Rectal smooth muscle tissue (tissue), 1 donor: ENCODE measurements around the gene VPS45.
"Not testable (repeated sequence)": the region's sequence is repeated elsewhere in the genome, so short reads cannot be mapped to it uniquely, and the experiment has no call there.

Experiments used
- H3K27ac ChIP-seq: one replicate; pipeline ENCODE4 v1.7.0; 2013; ENCODE audit warnings: low read depth, low read length, inconsistent platforms
- H3K27me3 ChIP-seq: one replicate; pipeline ENCODE4 v1.7.0; 2013; ENCODE audit warnings: low read length; ENCODE audit not compliant: control insufficient read depth, insufficient read depth
- H3K36me3 ChIP-seq: one replicate; pipeline ENCODE4 v1.7.0; 2013; ENCODE audit warnings: low read length; ENCODE audit not compliant: control insufficient read depth, insufficient read depth
- H3K4me1 ChIP-seq: one replicate; pipeline ENCODE4 v1.7.0; 2013; ENCODE audit warnings: low read length; ENCODE audit not compliant: control insufficient read depth, insufficient read depth
- H3K4me3 ChIP-seq: one replicate; pipeline ENCODE4 v1.7.0; 2013; ENCODE audit warnings: low read length
- H3K9ac ChIP-seq: one replicate; pipeline ENCODE4 v1.7.0; 2013; ENCODE audit warnings: low read length

VPS45 gene

DNA sequence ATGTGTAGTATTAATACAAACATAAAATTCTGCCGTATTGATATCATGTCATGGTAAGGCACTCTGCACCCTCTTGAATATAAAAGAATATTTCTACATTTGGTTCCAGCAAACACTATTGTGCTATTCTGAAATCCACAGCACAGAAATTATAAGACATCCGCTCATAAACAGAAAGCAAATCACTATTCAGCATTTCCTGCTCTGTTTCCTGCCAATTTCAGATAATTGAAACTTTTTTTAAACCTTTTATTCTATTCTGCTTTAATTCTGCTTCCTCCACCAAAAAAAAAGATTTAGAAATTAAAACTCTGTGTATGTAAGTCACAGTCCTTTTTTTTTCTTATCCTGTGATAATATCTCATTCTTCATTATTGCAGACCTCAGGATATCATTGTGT, 42.5 kb downstream of the VPS45 start:
- no peaks in the 10 kb centered on the region for H3K27me3 ChIP-seq
- no peaks in the 10 kb centered on the region for H3K4me1 ChIP-seq
- no peaks in the 10 kb centered on the region for H3K36me3 ChIP-seq
- H3K27ac ChIP-seq: no peak overlapping the region
- H3K4me3 ChIP-seq: no peak overlapping the region
- H3K9ac ChIP-seq: no peak overlapping the region

- no peaks in the 10 kb centered on the region for H3K27me3 ChIP-seq
- H3K4me1 ChIP-seq: no peaks in the 10 kb centered on the region
- H3K4me3 ChIP-seq: no peak overlapping the region
- H3K36me3 ChIP-seq: no peaks in the 10 kb centered on the region
- H3K27ac ChIP-seq: no peak overlapping the region
- H3K9ac ChIP-seq: no peak overlapping the region
Measured at GRCh38 chr1:150111670-150112069, 44.1 kb downstream of the VPS45 start.

DNA sequence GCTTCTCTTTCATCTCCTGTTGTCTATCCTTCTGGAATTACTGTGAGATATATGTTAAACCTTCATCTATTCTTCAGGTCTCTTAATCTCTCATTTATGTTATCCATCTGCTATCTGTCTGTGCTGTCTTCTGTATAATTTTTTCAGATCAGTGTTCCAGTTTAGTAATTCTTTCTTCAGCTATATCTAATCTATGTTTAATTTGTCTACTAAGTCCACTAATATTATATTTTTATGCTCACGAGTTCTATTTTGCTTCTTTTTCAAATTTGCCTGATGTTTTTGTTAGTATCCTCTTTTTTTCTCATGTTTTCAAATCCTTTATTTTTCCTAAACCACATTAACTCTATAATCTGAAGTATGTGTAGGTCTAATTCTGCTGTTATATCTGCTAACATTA, 47.5 kb downstream of the VPS45 start:
- Histone ChIP-seq H3K27ac (no peak overlapping the region), H3K4me3 (no peak overlapping the region), H3K4me1 (no peaks in the 10 kb centered on the region), H3K9ac (no peak overlapping the region), H3K27me3 (no peaks in the 10 kb centered on the region), H3K36me3 (no peaks in the 10 kb centered on the region)

- Histone ChIP-seq H3K4me3 (no peak overlapping the region), H3K36me3 (no peaks in the 10 kb centered on the region), H3K27ac (no peak overlapping the region), H3K27me3 (no peaks in the 10 kb centered on the region), H3K9ac (no peak overlapping the region), H3K4me1 (no peaks in the 10 kb centered on the region)
Measured at GRCh38 chr1:150118716-150119115, 51.1 kb downstream of the VPS45 start.

- Histone ChIP-seq H3K27me3 (no peaks in the 10 kb centered on the region), H3K27ac (no peak overlapping the region), H3K4me1 (no peaks in the 10 kb centered on the region), H3K9ac (no peak overlapping the region), H3K4me3 (no peak overlapping the region), H3K36me3 (no peaks in the 10 kb centered on the region)
Measured at GRCh38 chr1:150121236-150121862, 53.8 kb downstream of the VPS45 start.

GRCh38 chr1:150126811-150127210, 59.2 kb downstream of the VPS45 start:
- Histone ChIP-seq H3K9ac (no peak overlapping the region), H3K27ac (no peak overlapping the region), H3K36me3 (no peaks in the 10 kb centered on the region), H3K4me1 (no peaks in the 10 kb centered on the region), H3K4me3 (no peak overlapping the region), H3K27me3 (no peaks in the 10 kb centered on the region)

DNA sequence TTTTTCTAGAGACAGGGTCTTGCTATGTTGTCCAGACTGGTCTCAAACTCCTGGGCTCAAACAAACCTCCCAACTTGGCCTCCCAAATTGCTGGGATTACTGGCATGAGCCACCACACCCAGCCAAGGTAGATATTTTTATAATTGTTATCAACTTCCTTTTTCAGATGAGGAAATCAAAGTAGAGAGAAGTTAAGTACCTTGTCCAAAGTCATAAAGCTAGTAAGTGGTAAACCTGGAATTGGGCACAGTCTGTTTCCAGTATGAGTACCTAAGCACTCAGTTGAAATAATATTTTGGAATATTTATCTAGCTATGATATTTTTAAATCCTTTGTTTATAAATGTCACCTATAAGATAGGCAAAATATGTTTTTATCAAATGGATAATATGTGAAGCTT, 59.9 kb downstream of the VPS45 start:
- no peaks in the 10 kb centered on the region for H3K4me1 ChIP-seq
- H3K27me3 ChIP-seq: no peaks in the 10 kb centered on the region
- no peak overlapping the region for H3K27ac ChIP-seq
- no peak overlapping the region for H3K9ac ChIP-seq
- no peak overlapping the region for H3K4me3 ChIP-seq
- no peaks in the 10 kb centered on the region for H3K36me3 ChIP-seq

- Histone ChIP-seq H3K4me3 (no peak overlapping the region), H3K9ac (no peak overlapping the region), H3K4me1 (no peaks in the 10 kb centered on the region), H3K36me3 (no peaks in the 10 kb centered on the region), H3K27me3 (no peaks in the 10 kb centered on the region), H3K27ac (no peak overlapping the region)
Measured at GRCh38 chr1:150127868-150128267, 60.3 kb downstream of the VPS45 start.

GRCh38 chr1:150132372-150132771, 64.8 kb downstream of the VPS45 start:
- H3K27ac ChIP-seq: no peak overlapping the region
- no peaks in the 10 kb centered on the region for H3K4me1 ChIP-seq
- no peak overlapping the region for H3K4me3 ChIP-seq
- no peaks in the 10 kb centered on the region for H3K27me3 ChIP-seq
- no peaks in the 10 kb centered on the region for H3K36me3 ChIP-seq
- H3K9ac ChIP-seq: no peak overlapping the region

- H3K27me3 ChIP-seq: no peaks in the 10 kb centered on the region
- H3K4me3 ChIP-seq: no peak overlapping the region
- no peak overlapping the region for H3K27ac ChIP-seq
- no peaks in the 10 kb centered on the region for H3K4me1 ChIP-seq
- H3K9ac ChIP-seq: no peak overlapping the region
- H3K36me3 ChIP-seq: no peaks in the 10 kb centered on the region
Measured at GRCh38 chr1:150134537-150134936, 67.0 kb downstream of the VPS45 start.

DNA sequence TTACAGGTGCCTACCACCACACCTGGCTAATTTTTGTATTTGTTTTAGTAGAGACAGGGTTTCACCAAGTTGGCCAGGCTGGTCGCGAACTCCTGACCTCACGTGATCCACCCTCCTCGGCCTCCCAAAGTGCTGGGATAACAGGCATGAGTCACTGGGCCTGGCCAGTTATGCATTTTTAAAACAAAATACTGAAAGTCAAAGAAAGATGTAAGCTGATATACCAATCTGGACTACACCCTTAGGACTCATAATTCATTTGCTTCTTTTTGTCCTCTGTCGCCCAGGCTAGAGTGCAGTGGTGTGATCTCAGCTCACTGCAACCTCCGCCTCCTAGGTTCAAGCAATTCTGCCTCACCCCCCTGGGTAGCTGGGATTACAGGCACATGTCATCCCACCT, 67.8 kb downstream of the VPS45 start:
- not testable (repeated sequence) for H3K36me3 ChIP-seq, H3K27me3 ChIP-seq, H3K9ac ChIP-seq, H3K4me1 ChIP-seq, H3K27ac ChIP-seq, H3K4me3 ChIP-seq

- Histone ChIP-seq H3K36me3 (no peaks in the 10 kb centered on the region), H3K4me1 (no peaks in the 10 kb centered on the region), H3K27me3 (no peaks in the 10 kb centered on the region), H3K4me3 (no peak overlapping the region), H3K9ac (no peak overlapping the region), H3K27ac (no peak overlapping the region)
Measured at GRCh38 chr1:150138044-150138443, 70.5 kb downstream of the VPS45 start.

DNA sequence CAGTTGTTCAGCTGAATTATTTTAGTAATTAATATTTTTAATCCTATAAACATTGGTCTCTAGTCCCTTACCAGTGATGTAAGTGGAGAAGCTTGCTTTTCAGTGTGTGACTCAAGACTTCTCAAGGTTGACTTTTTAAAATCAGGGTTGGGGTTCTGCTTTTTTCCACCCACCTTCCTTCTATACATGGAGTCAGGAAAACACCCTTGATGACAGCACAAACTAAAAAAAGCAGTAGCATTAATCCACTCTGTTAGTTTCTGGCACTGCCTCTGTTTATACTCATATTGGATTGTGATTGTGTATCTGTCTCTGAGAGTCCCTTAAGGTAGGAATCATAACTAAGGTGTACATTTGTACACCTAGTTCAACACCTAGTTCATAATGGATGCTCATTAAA, 73.9 kb downstream of the VPS45 start:
- H3K27me3 ChIP-seq: no peaks in the 10 kb centered on the region
- H3K36me3 ChIP-seq: no peaks in the 10 kb centered on the region
- no peaks in the 10 kb centered on the region for H3K4me1 ChIP-seq
- no peak overlapping the region for H3K27ac ChIP-seq
- no peak overlapping the region for H3K9ac ChIP-seq
- H3K4me3 ChIP-seq: no peak overlapping the region
